OCI-LY3 (cell line): ENCODE results near the gene VRK1.

ENCODE experiments used
- H2AFZ ChIP-seq: fragments of 200-600, 300-600 bp; shearing (Covaris generic); 2 replicates; pipeline ENCODE4 v1.6.0; 2014; ENCODE audit warnings: antibody characterized with exemption, low read depth, low read length
- H3K27ac ChIP-seq: fragments of 200-600, 300-600 bp; sonication (generic); 2 replicates; pipeline ENCODE4 v1.5.1; 2014; ENCODE audit warnings: mild to moderate bottlenecking, low read length, moderate library complexity, mixed read lengths
- H3K27me3 ChIP-seq: fragments of 200-600, 300-600 bp; sonication (generic); 2 replicates; pipeline ENCODE4 v1.6.1; 2014; ENCODE audit warnings: low read depth, low read length, mixed read lengths
- H3K36me3 ChIP-seq: fragments of 200-600, 300-600 bp; sonication (generic); replicated peaks from 2 replicates; pipeline ENCODE3; 2014; ENCODE audit warnings: low read depth, low read length, mixed read lengths
- H3K4me1 ChIP-seq: fragments of 300-600, 200-600 bp; sonication (generic); 2 replicates; pipeline ENCODE4 v1.6.1; 2014; ENCODE audit warnings: low read length, mixed read lengths
- H3K4me2 ChIP-seq: fragments of 200-600, 300-600 bp; sonication (generic); 2 replicates; pipeline ENCODE4 v1.6.1; 2014; ENCODE audit warnings: low read length, mixed read lengths
- H3K4me3 ChIP-seq: fragments of 300-600, 200-600 bp; sonication (generic); 2 replicates; pipeline ENCODE4 v1.5.1; 2014; ENCODE audit warnings: antibody characterized with exemption, mild to moderate bottlenecking, low read length, moderate library complexity
- H3K79me2 ChIP-seq: fragments of 300-600, 200-600 bp; shearing (Covaris generic); 2 replicates; pipeline ENCODE4 v1.6.1; 2014; ENCODE audit warnings: mild to moderate bottlenecking, low read length, mixed read lengths
- H3K9ac ChIP-seq: fragments of 300-600, 200-600 bp; shearing (Covaris generic); 2 replicates; pipeline ENCODE4 v1.6.0; 2014; ENCODE audit warnings: mild to moderate bottlenecking, low read length, moderate library complexity
- H3K9me3 ChIP-seq: fragments of 200-600, 300-600 bp; shearing (Covaris generic); 2 replicates; pipeline ENCODE4 v1.6.1; 2014; ENCODE audit warnings: low read length, mixed read lengths; ENCODE audit not compliant: insufficient read depth
- H4K20me1 ChIP-seq: fragments of 200-600, 300-600 bp; sonication (generic); 2 replicates; pipeline ENCODE4 v1.6.1; 2016; ENCODE audit warnings: low read length, mixed read lengths; ENCODE audit not compliant: insufficient read depth
- CTCF ChIP-seq: fragments of 200-600, 300-600 bp; sonication (generic); IDR thresholded peaks from 2 replicates; pipeline ENCODE4 v1.5.1; 2014; ENCODE audit warnings: antibody characterized with exemption, low read length, low read depth
- EZH2phosphoT487 ChIP-seq: fragments of 200-600 bp; shearing (Covaris generic); IDR thresholded peaks from 2 replicates; pipeline ENCODE4 v1.6.1; 2018; ENCODE audit warnings: antibody characterized with exemption, mixed run types, low read depth

Gene VRK1

GRCh38 chr14:96821501-96821900 is 24.3 kb downstream of the VRK1 start:
- Histone ChIP-seq H3K4me1 (peaks cover 5% of the 10 kb centered on the region; the same call in 1 of the 2 replicates), H2AFZ (no peak overlapping the region), H3K36me3 (peaks cover 22% of the 10 kb centered on the region), H3K4me3 (no peak overlapping the region), H3K27ac (no peak overlapping the region), H4K20me1 (peaks cover 62% of the 10 kb centered on the region), H3K9ac (no peak overlapping the region), H3K79me2 (peaks cover 99% of the 10 kb centered on the region), H3K9me3 (peaks cover 5% of the 10 kb centered on the region; the same call in 1 of the 2 replicates), H3K27me3 (no peaks in the 10 kb centered on the region), H3K4me2 (no peak overlapping the region)
- TF ChIP-seq CTCF (no peak), EZH2phosphoT487 (no peak)

GRCh38 chr14:96823652-96824051 is 26.5 kb downstream of the VRK1 start:
- Histone ChIP-seq H3K27me3 (no peaks in the 10 kb centered on the region), H3K4me1 (peaks cover 5% of the 10 kb centered on the region; the same call in 1 of the 2 replicates), H3K36me3 (peaks cover 27% of the 10 kb centered on the region), H4K20me1 (peaks cover 61% of the 10 kb centered on the region), H3K9ac (no peak overlapping the region), H3K9me3 (peaks cover 5% of the 10 kb centered on the region; the same call in 1 of the 2 replicates), H3K27ac (no peak overlapping the region), H2AFZ (no peak overlapping the region), H3K4me3 (no peak overlapping the region), H3K4me2 (no peak overlapping the region), H3K79me2 (peaks cover 98% of the 10 kb centered on the region)
- TF ChIP-seq EZH2phosphoT487 (no peak), CTCF (no peak)

- Histone ChIP-seq H3K27me3 (no peaks in the 10 kb centered on the region), H3K4me3 (no peak overlapping the region), H2AFZ (no peak overlapping the region), H3K4me2 (no peak overlapping the region), H3K9ac (no peak overlapping the region), H4K20me1 (peaks cover 61% of the 10 kb centered on the region), H3K36me3 (peaks cover 28% of the 10 kb centered on the region), H3K27ac (no peak overlapping the region), H3K9me3 (peaks cover 5% of the 10 kb centered on the region; the same call in 1 of the 2 replicates), H3K4me1 (peaks cover 5% of the 10 kb centered on the region; the same call in 1 of the 2 replicates), H3K79me2 (peaks cover 98% of the 10 kb centered on the region)
- TF ChIP-seq CTCF, result no peak
- TF ChIP-seq EZH2phosphoT487, result no peak
These were observed 27.1 kb downstream of the VRK1 start for GRCh38 chr14:96824283-96824682.

- peaks cover 99% of the 10 kb centered on the region for H3K79me2 ChIP-seq
- no peak overlapping the region for H3K27ac ChIP-seq
- H3K4me1 ChIP-seq, result peaks cover 5% of the 10 kb centered on the region; the same call in 1 of the 2 replicates
- H3K9me3 ChIP-seq, result peaks cover 8% of the 10 kb centered on the region; the same call in 1 of the 2 replicates
- H3K36me3 ChIP-seq, result peaks cover 26% of the 10 kb centered on the region
- no peak overlapping the region for H2AFZ ChIP-seq
- no peak overlapping the region for H3K9ac ChIP-seq
- peaks cover 59% of the 10 kb centered on the region for H4K20me1 ChIP-seq
- no peak overlapping the region for H3K4me2 ChIP-seq
- TF ChIP-seq CTCF, result no peak
- TF ChIP-seq EZH2phosphoT487, result no peak
- no peaks in the 10 kb centered on the region for H3K27me3 ChIP-seq
- H3K4me3 ChIP-seq, result no peak overlapping the region
These were observed 29.6 kb downstream of the VRK1 start for GRCh38 chr14:96826818-96827217.
